PC-9 (cell line): Measurements from ENCODE around the gene GOLGA6A.

Experiments
- CTCF ChIP-seq: fragments of 200-600 bp; sonication (generic); conservative IDR thresholded peaks from 2 replicates; pipeline ENCODE4 v1.6.1; 2017; ENCODE audit warnings: mixed run types, antibody characterized with exemption, mild to moderate bottlenecking, moderate library complexity
- EZH2 ChIP-seq: fragments of 200-600 bp; sonication (generic); IDR thresholded peaks from 2 replicates; pipeline ENCODE4 v1.8.0; 2017; ENCODE audit warnings: antibody characterized with exemption, low read depth

- no peak for TF ChIP-seq CTCF
- no peak for TF ChIP-seq EZH2
Measured at GRCh38 chr15:74045636-74046274, 36.6 kb downstream of the GOLGA6A start.
